GM23338 (cell line): Measurements from ENCODE around the gene TUBA1C. TPM values are rescaled to one million over a fixed set of nuclear protein-coding genes. Genes with fewer than 3 reads are reported as not detected.

ENCODE experiments used
- ATAC-seq: fragments of 200-7000 bp; cut with Tn5 transposase; 3 replicates; pipeline ENCODE4 v1.9.1; 2020
- DNase-seq: peaks from one replicate; pipeline ENCODE4 v3.0.0-alpha.2; 2015; ENCODE audit warnings: low spot score
- H2AFZ ChIP-seq: fragments of 200-600 bp; sonication (generic); 2 replicates; pipeline ENCODE4 v1.8.0; 2016; ENCODE audit warnings: antibody characterized with exemption, mild to moderate bottlenecking, moderate library complexity
- H3F3A ChIP-seq: fragments of 200-600 bp; sonication (generic); replicated peaks from 2 replicates; pipeline ENCODE4 v1.8.0; 2017; ENCODE audit warnings: antibody characterized with exemption, mixed run types, low read depth
- H3K27ac ChIP-seq: fragments of 200-600 bp; sonication (generic); 2 replicates; pipeline ENCODE4 v1.6.1; 2016; ENCODE audit warnings: low read depth
- H3K27me3 ChIP-seq: fragments of 200-600 bp; sonication (generic); 2 replicates; pipeline ENCODE4 v1.8.0; 2016; ENCODE audit warnings: mild to moderate bottlenecking, mixed run types, moderate library complexity; ENCODE audit not compliant: insufficient read depth
- H3K36me3 ChIP-seq: fragments of 200-600 bp; sonication (generic); 2 replicates; pipeline ENCODE4 v1.8.0; 2016; ENCODE audit warnings: mild to moderate bottlenecking; ENCODE audit not compliant: insufficient read depth
- H3K4me1 ChIP-seq: fragments of 200-600 bp; sonication (generic); 2 replicates; pipeline ENCODE4 v1.8.0; 2016; ENCODE audit warnings: mild to moderate bottlenecking, moderate library complexity; ENCODE audit not compliant: insufficient read depth
- H3K4me2 ChIP-seq: fragments of 200-600 bp; sonication (generic); 2 replicates; pipeline ENCODE4 v1.7.1; 2017; ENCODE audit warnings: mixed run types
- H3K4me3 ChIP-seq: fragments of 200-600 bp; sonication (generic); 2 replicates; pipeline ENCODE4 v1.6.1; 2016; ENCODE audit warnings: mixed run types
- H3K79me2 ChIP-seq: fragments of 200-600 bp; sonication (generic); replicated peaks from 2 replicates; pipeline ENCODE4 v1.8.0; 2017; ENCODE audit warnings: mild to moderate bottlenecking; ENCODE audit not compliant: insufficient read depth
- H3K9me2 ChIP-seq: fragments of 200-600 bp; sonication (generic); 2 replicates; pipeline ENCODE4 v1.8.0; 2017; ENCODE audit not compliant: insufficient read depth
- H4K20me1 ChIP-seq: fragments of 200-600 bp; sonication (generic); replicated peaks from 2 replicates; pipeline ENCODE4 v1.8.0; 2017; ENCODE audit warnings: mild to moderate bottlenecking; ENCODE audit not compliant: insufficient read depth
- H3K27ac Mint-ChIP-seq: 2 replicates; pipeline ENCODE4 v1.8.0; 2020; ENCODE audit warnings: inconsistent platforms, mild to moderate bottlenecking, moderate library complexity, mixed read lengths
- H3K27me3 Mint-ChIP-seq: 3 replicates; pipeline ENCODE4 v1.8.0; 2022; ENCODE audit warnings: low read depth, mild to moderate bottlenecking, moderate library complexity, mixed read lengths, inconsistent platforms; ENCODE audit not compliant: insufficient read depth, poor library complexity
- H3K36me3 Mint-ChIP-seq: 3 replicates; pipeline ENCODE4 v1.8.0; 2021; ENCODE audit warnings: low read depth, mild to moderate bottlenecking, inconsistent platforms, moderate library complexity, mixed read lengths
- H3K4me1 Mint-ChIP-seq: 3 replicates; pipeline ENCODE4 v1.8.0; 2020; ENCODE audit warnings: mild to moderate bottlenecking, inconsistent platforms, mixed read lengths
- H3K4me3 Mint-ChIP-seq: 3 replicates; pipeline ENCODE4 v1.8.0; 2021; ENCODE audit warnings: moderate library complexity, mild to moderate bottlenecking, inconsistent platforms, mixed read lengths
- H3K9me3 Mint-ChIP-seq: 3 replicates; pipeline ENCODE4 v1.8.0; 2020; ENCODE audit warnings: moderate library complexity, mild to moderate bottlenecking, inconsistent platforms, mixed read lengths
- CREB1 ChIP-seq: fragments of 250-450 bp; sonication (Bioruptor Pico); IDR thresholded peaks from 2 replicates; pipeline ENCODE4 v1.5.0; 2020; ENCODE audit warnings: low read depth, mild to moderate bottlenecking, moderate library complexity
- ETS1 ChIP-seq: IDR thresholded peaks from 2 replicates; pipeline ENCODE4 v1.6.1; 2016; ENCODE audit warnings: antibody characterized with exemption
- JUNB ChIP-seq: IDR thresholded peaks from one replicate; pipeline ENCODE4 v1.6.1; 2016; ENCODE audit warnings: antibody characterized with exemption; ENCODE audit not compliant: unreplicated experiment
- POLR2AphosphoS5 ChIP-seq: IDR thresholded peaks from 2 replicates; pipeline ENCODE4 v1.6.1; 2016; ENCODE audit warnings: antibody characterized with exemption, low read depth
- STAT1 ChIP-seq: IDR thresholded peaks from one replicate; pipeline ENCODE4 v1.6.1; 2016; ENCODE audit warnings: antibody characterized with exemption; ENCODE audit not compliant: unreplicated experiment
- ZNF462 ChIP-seq: fragments of 250-450 bp; sonication (Bioruptor Pico); IDR thresholded peaks from 2 replicates; pipeline ENCODE4 v1.5.0; 2020; ENCODE audit warnings: mild to moderate bottlenecking, moderate library complexity
- polyA plus RNA-seq: library from polyadenylated mRNA; unstranded; fragments of >200 nt; fragmentation: Nextera tagmentation; extraction: Ambion mirVana; gene quantifications from 2 replicates; pipeline ENCODE4 v1.2.1, GENCODE V29; 2016
- total RNA-seq: library from RNA; depleted of rRNA; stranded (reverse); fragments of >200 nt; shearing (Covaris generic); gene quantifications from 2 replicates; pipeline ENCODE4 v1.2.3, GENCODE V29; 2014

The TUBA1C gene
- total and polyA plus RNA-seq, 2 experiments from 2014 or later = 191 to 728 TPM

GRCh38 chr12:49230176-49230804 is 34.6 kb upstream of the TUBA1C start:
- no peaks in the 10 kb centered on the region for H3K36me3 ChIP-seq
- no peaks in the 10 kb centered on the region for H3K9me3 Mint-ChIP-seq
- H3K36me3 Mint-ChIP-seq = no peaks in the 10 kb centered on the region
- no peak overlapping the region for H3K4me3 Mint-ChIP-seq
- peaks cover 17% of the 10 kb centered on the region for H3K27me3 Mint-ChIP-seq
- peaks cover 24% of the 10 kb centered on the region for H3K4me1 Mint-ChIP-seq
- H2AFZ ChIP-seq = no peak overlapping the region
- H3F3A ChIP-seq = peaks cover 3% of the 10 kb centered on the region; the same call in 1 of the 2 replicates
- H3K9me2 ChIP-seq = no peaks in the 10 kb centered on the region
- no peaks in the 10 kb centered on the region for H4K20me1 ChIP-seq
- DNase-seq (no peak), ATAC-seq (no peak)
- no peak overlapping the region for H3K27ac ChIP-seq
- no peak overlapping the region for H3K4me2 ChIP-seq
- peaks cover 21% of the 10 kb centered on the region for H3K4me1 ChIP-seq
- no peak for TF ChIP-seq STAT1
- no peak for TF ChIP-seq JUNB
- no peak for TF ChIP-seq ETS1
- TF ChIP-seq POLR2AphosphoS5 = no peak
- no peak for TF ChIP-seq CREB1 (CRISPR knock-in tag)
- no peak for TF ChIP-seq ZNF462 (CRISPR knock-in tag)
- H3K27ac Mint-ChIP-seq = no peak overlapping the region
- H3K27me3 ChIP-seq = no peaks in the 10 kb centered on the region
- no peak overlapping the region for H3K4me3 ChIP-seq
- H3K79me2 ChIP-seq = no peaks in the 10 kb centered on the region
